HUES6 (cell line): ENCODE measurements around the gene ADGRD1.
"Not testable (repeated sequence)": the region's sequence is repeated elsewhere in the genome, so short reads cannot be mapped to it uniquely, and the experiment has no call there.

Source experiments
- H3K27ac ChIP-seq: 2 replicates; pipeline ENCODE4 v1.7.0; 2013; ENCODE audit warnings: low read depth, mild to moderate bottlenecking, low read length, inconsistent platforms
- H3K27me3 ChIP-seq: 2 replicates; pipeline ENCODE4 v1.6.1; 2013; ENCODE audit warnings: low read length; ENCODE audit not compliant: control insufficient read depth, insufficient read depth
- H3K36me3 ChIP-seq: 2 replicates; pipeline ENCODE4 v1.6.1; 2013; ENCODE audit warnings: low read length; ENCODE audit not compliant: control insufficient read depth, insufficient read depth
- H3K4me1 ChIP-seq: 2 replicates; pipeline ENCODE4 v1.6.1; 2013; ENCODE audit warnings: low read length; ENCODE audit not compliant: control insufficient read depth, insufficient read depth
- H3K4me3 ChIP-seq: 2 replicates; pipeline ENCODE4 v1.5.1; 2013; ENCODE audit warnings: low read depth, low read length
- H3K9ac ChIP-seq: one replicate; pipeline ENCODE4 v1.6.1; 2013; ENCODE audit warnings: mild to moderate bottlenecking, low read length
- H3K9me3 ChIP-seq: 2 replicates; pipeline ENCODE4 v1.6.1; 2013; ENCODE audit warnings: low read depth, low read length; ENCODE audit not compliant: control insufficient read depth, insufficient read depth

The ADGRD1 gene

GRCh38 chr12:130937546-130937945 lies 16.2 kb upstream of the ADGRD1 start:
- not testable (repeated sequence) for H3K9ac ChIP-seq, H3K27me3 ChIP-seq, H3K4me1 ChIP-seq, H3K4me3 ChIP-seq, H3K36me3 ChIP-seq, H3K27ac ChIP-seq, H3K9me3 ChIP-seq

GRCh38 chr12:130938186-130938585 lies 15.5 kb upstream of the ADGRD1 start:
- Histone ChIP-seq H3K27ac (no peak overlapping the region), H3K27me3 (no peaks in the 10 kb centered on the region), H3K4me3 (no peak overlapping the region), H3K4me1 (no peaks in the 10 kb centered on the region), H3K36me3 (no peaks in the 10 kb centered on the region), H3K9ac (no peak overlapping the region), H3K9me3 (peaks cover 7% of the 10 kb centered on the region)

GRCh38 chr12:130944878-130945277 lies 8.8 kb upstream of the ADGRD1 start:
- no peak overlapping the region for H3K9ac ChIP-seq
- H3K4me1 ChIP-seq = peaks cover 11% of the 10 kb centered on the region
- no peaks in the 10 kb centered on the region for H3K36me3 ChIP-seq
- H3K9me3 ChIP-seq = peaks cover 18% of the 10 kb centered on the region
- no peak overlapping the region for H3K27ac ChIP-seq
- H3K4me3 ChIP-seq = no peak overlapping the region
- no peaks in the 10 kb centered on the region for H3K27me3 ChIP-seq

GRCh38 chr12:130945786-130946492 lies 7.8 kb upstream of the ADGRD1 start:
- Histone ChIP-seq H3K27me3 (no peaks in the 10 kb centered on the region), H3K9me3 (peaks cover 15% of the 10 kb centered on the region), H3K4me1 (peaks cover 11% of the 10 kb centered on the region), H3K27ac (no peak overlapping the region), H3K4me3 (no peak overlapping the region), H3K9ac (no peak overlapping the region), H3K36me3 (no peaks in the 10 kb centered on the region)

GRCh38 chr12:130947028-130947613 lies 6.6 kb upstream of the ADGRD1 start:
- no peak overlapping the region for H3K27ac ChIP-seq
- no peaks in the 10 kb centered on the region for H3K36me3 ChIP-seq
- peaks cover 15% of the 10 kb centered on the region for H3K9me3 ChIP-seq
- no peak overlapping the region for H3K4me3 ChIP-seq
- no peaks in the 10 kb centered on the region for H3K27me3 ChIP-seq
- H3K4me1 ChIP-seq = peaks cover 18% of the 10 kb centered on the region
- no peak overlapping the region for H3K9ac ChIP-seq

- Histone ChIP-seq H3K9me3 (peaks cover 15% of the 10 kb centered on the region), H3K4me3 (no peak overlapping the region), H3K27me3 (no peaks in the 10 kb centered on the region), H3K4me1 (peaks cover 28% of the 10 kb centered on the region), H3K27ac (no peak overlapping the region), H3K9ac (no peak overlapping the region), H3K36me3 (no peaks in the 10 kb centered on the region)
These were observed 5.6 kb upstream of the ADGRD1 start for GRCh38 chr12:130948136-130948535.

GRCh38 chr12:130948751-130949150 lies 5.0 kb upstream of the ADGRD1 start:
- Histone ChIP-seq H3K9me3 (peaks cover 15% of the 10 kb centered on the region), H3K27me3 (peaks cover 4% of the 10 kb centered on the region; the same call in 1 of the 2 replicates), H3K4me3 (no peak overlapping the region), H3K4me1 (peaks cover 35% of the 10 kb centered on the region), H3K36me3 (no peaks in the 10 kb centered on the region), H3K27ac (no peak overlapping the region), H3K9ac (no peak overlapping the region)

GRCh38 chr12:130949806-130950205 lies 3.9 kb upstream of the ADGRD1 start:
- Histone ChIP-seq H3K36me3 (no peaks in the 10 kb centered on the region), H3K9ac (no peak overlapping the region), H3K27me3 (peaks cover 14% of the 10 kb centered on the region; the same call in 1 of the 2 replicates), H3K9me3 (peaks cover 15% of the 10 kb centered on the region), H3K4me1 (peaks cover 43% of the 10 kb centered on the region), H3K27ac (no peak overlapping the region), H3K4me3 (no peak overlapping the region)

- H3K4me3 ChIP-seq = no peak overlapping the region
- H3K9me3 ChIP-seq = peaks cover 8% of the 10 kb centered on the region
- no peaks in the 10 kb centered on the region for H3K36me3 ChIP-seq
- H3K27me3 ChIP-seq = peaks cover 14% of the 10 kb centered on the region; the same call in 1 of the 2 replicates
- no peak overlapping the region for H3K27ac ChIP-seq
- peaks cover 47% of the 10 kb centered on the region for H3K4me1 ChIP-seq
- no peak overlapping the region for H3K9ac ChIP-seq
These were observed 2.1 kb upstream of the ADGRD1 start for GRCh38 chr12:130951636-130952035.

- no peak overlapping the region for H3K27ac ChIP-seq
- peaks cover 14% of the 10 kb centered on the region; the same call in 1 of the 2 replicates for H3K27me3 ChIP-seq
- no peaks in the 10 kb centered on the region for H3K36me3 ChIP-seq
- no peak overlapping the region for H3K4me3 ChIP-seq
- no peak overlapping the region for H3K9ac ChIP-seq
- peaks cover 47% of the 10 kb centered on the region for H3K4me1 ChIP-seq
- H3K9me3 ChIP-seq = peaks cover 9% of the 10 kb centered on the region
These were observed 1.3 kb upstream of the ADGRD1 start for GRCh38 chr12:130952171-130952954.

GRCh38 chr12:130954544-130954831 lies 781 bp downstream of the ADGRD1 start:
- H3K4me3 ChIP-seq = peak overlapping the region; percentile 32; the same call in 1 of the 2 replicates
- no peak overlapping the region for H3K9ac ChIP-seq
- H3K9me3 ChIP-seq = peaks cover 5% of the 10 kb centered on the region; the same call in 1 of the 2 replicates
- H3K36me3 ChIP-seq = no peaks in the 10 kb centered on the region
- H3K27me3 ChIP-seq = peaks cover 14% of the 10 kb centered on the region; the same call in 1 of the 2 replicates
- H3K27ac ChIP-seq = no peak overlapping the region
- peaks cover 36% of the 10 kb centered on the region for H3K4me1 ChIP-seq
